ENCODE measurements around the gene PCCA.

DNA sequence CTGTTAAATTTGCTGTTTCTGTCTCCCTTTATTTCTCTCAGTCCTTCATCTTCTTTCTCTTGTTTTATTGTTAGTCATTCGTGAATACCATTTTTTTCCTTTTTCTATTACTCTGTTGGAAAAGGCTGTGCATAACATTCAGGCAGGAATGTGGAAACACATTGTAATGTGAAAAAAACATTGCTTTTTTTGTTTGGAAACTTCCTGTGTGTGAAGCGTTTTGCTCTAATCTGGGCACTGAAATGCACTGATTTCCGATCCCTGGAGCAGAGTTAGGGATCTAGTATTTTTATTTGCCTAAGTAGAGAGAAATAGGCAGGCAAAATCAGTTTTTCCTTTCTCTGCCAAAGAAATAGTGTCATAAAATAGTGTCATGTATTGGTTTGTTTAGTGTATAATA, 155.5 kb downstream of the PCCA start:
- TF ChIP-seq, protein P1, sequence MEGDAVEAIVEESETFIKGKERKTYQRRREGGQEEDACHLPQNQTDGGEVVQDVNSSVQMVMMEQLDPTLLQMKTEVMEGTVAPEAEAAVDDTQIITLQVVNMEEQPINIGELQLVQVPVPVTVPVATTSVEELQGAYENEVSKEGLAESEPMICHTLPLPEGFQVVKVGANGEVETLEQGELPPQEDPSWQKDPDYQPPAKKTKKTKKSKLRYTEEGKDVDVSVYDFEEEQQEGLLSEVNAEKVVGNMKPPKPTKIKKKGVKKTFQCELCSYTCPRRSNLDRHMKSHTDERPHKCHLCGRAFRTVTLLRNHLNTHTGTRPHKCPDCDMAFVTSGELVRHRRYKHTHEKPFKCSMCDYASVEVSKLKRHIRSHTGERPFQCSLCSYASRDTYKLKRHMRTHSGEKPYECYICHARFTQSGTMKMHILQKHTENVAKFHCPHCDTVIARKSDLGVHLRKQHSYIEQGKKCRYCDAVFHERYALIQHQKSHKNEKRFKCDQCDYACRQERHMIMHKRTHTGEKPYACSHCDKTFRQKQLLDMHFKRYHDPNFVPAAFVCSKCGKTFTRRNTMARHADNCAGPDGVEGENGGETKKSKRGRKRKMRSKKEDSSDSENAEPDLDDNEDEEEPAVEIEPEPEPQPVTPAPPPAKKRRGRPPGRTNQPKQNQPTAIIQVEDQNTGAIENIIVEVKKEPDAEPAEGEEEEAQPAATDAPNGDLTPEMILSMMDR (IDR thresholded peaks at IDR 0.05) = no peak
- TF ChIP-seq POLR2A (IDR thresholded peaks at IDR 0.05) = no peak

Data from prostate gland (tissue), 2 donors.